K562 (cell line): ENCODE results near the gene AS3MT. TPM values are rescaled to one million over a fixed set of nuclear protein-coding genes. Genes with fewer than 3 reads are reported as not detected.
A peak's percentile ranks its signal among the peaks of the same experiment; 100 is the strongest.

Experiments
- BDP1 ChIP-seq: IDR thresholded peaks from 3 replicates; pipeline ENCODE4 v1.6.1; 2011; ENCODE audit not compliant: insufficient read length, insufficient read depth
- CBX3 ChIP-seq, 2 experiments: IDR thresholded peaks; 1 replicate in 1 of 2; 2 replicates in 1 of 2; pipeline ENCODE4 v1.6.1; 2012; ENCODE audit warnings: inconsistent platforms in 2 of 2, low read length in 2 of 2, borderline replicate concordance in 1 of 2, control low read depth in 1 of 2
- CHD1 ChIP-seq: fragments of 200-600 bp; sonication (generic); IDR thresholded peaks from one replicate; pipeline ENCODE4 v1.6.1; 2012; ENCODE audit warnings: mild to moderate bottlenecking, moderate library complexity, low read length, inconsistent platforms
- EGR1 ChIP-seq: fragments of 450-650 bp; conservative IDR thresholded peaks from 2 replicates; pipeline ENCODE4 v1.6.1; 2017; ENCODE audit warnings: mild to moderate bottlenecking
- EHMT2 ChIP-seq: fragments of 450-650 bp; IDR thresholded peaks from 2 replicates; pipeline ENCODE4 v1.6.1; 2018; ENCODE audit warnings: antibody characterized with exemption
- ELF2 ChIP-seq: fragments of 250-450 bp; sonication (Bioruptor Pico); IDR thresholded peaks from 2 replicates; pipeline ENCODE4 v1.5.0; 2021; ENCODE audit warnings: mild to moderate bottlenecking
- GATA2 ChIP-seq: sonication (generic); formaldehyde crosslinking; IDR thresholded peaks from 2 replicates; pipeline ENCODE4 v1.4.0; 2020; ENCODE audit warnings: mild to moderate bottlenecking, missing genetic modification reagents
- HNRNPH1 ChIP-seq: fragments of 200-400 bp; formaldehyde crosslinking; optimal IDR thresholded peaks from 2 replicates; pipeline ENCODE3; 2017; ENCODE audit warnings: low read depth, mild to moderate bottlenecking, low read length, moderate library complexity
- SIN3B ChIP-seq: fragments of 450-650 bp; IDR thresholded peaks from 2 replicates; pipeline ENCODE4 v1.6.1; 2017; ENCODE audit warnings: low read depth, mild to moderate bottlenecking, moderate library complexity
- SMAD4 ChIP-seq: fragments of 250-450 bp; sonication (Bioruptor Pico); conservative IDR thresholded peaks from 2 replicates; pipeline ENCODE4 v1.8.0; 2021; ENCODE audit warnings: inconsistent platforms, mild to moderate bottlenecking, moderate library complexity
- U2AF2 ChIP-seq: fragments of 200-400 bp; formaldehyde crosslinking; optimal IDR thresholded peaks from 2 replicates; pipeline ENCODE3; 2017; ENCODE audit warnings: low read depth, mild to moderate bottlenecking, low read length
- ZFP36 ChIP-seq: fragments of 150-350 bp; IDR thresholded peaks from 2 replicates; pipeline ENCODE4 v1.6.1; 2018; ENCODE audit warnings: low read length, low read depth; ENCODE audit not compliant: partially characterized antibody
- ZNF384 ChIP-seq: IDR thresholded peaks from 2 replicates; pipeline ENCODE4 v1.6.1; 2012; ENCODE audit warnings: low read depth, low read length, improper control_type of control experiment
- polyA plus RNA-seq, 8 experiments: library from polyadenylated mRNA; depleted of rRNA in 4 of 8; stranded (reverse) in 5 of 8; unstranded in 3 of 8; fragments of >200 nt; fragmentation: Nextera tagmentation in 2 of 8; fragmentation: Illumina TruSeq in 1 of 8; extraction: Ambion mirVana in 2 of 8; extraction: Trizol in 1 of 8; gene quantifications; 2 replicates each; pipeline versions ENCODE4 v1.2.1 to v1.2.3, GENCODE V29; 2011 to 2014; ENCODE audit warnings: inconsistent platforms in 1 of 8, missing spikeins in 1 of 8
- total RNA-seq, 7 experiments: library from RNA; depleted of rRNA in 6 of 7; stranded (reverse); fragments of >200 nt in 6 of 7; fragmentation: Illumina TruSeq in 2 of 7; extraction: Trizol in 2 of 7; gene quantifications; 2 replicates each; pipeline versions ENCODE4 v1.2.1 to v1.2.3, GENCODE V29; 2011 to 2021; ENCODE audit warnings: low replicate concordance in 1 of 7
- TF ChIP-seq, protein P1 (sequence below): fragments of 250-450 bp; sonication (Bioruptor Pico); IDR thresholded peaks from 2 replicates; pipeline ENCODE4 v1.5.0; 2021
- TF ChIP-seq, protein P2 (sequence below): fragments of 250-450 bp; sonication (Bioruptor Pico); IDR thresholded peaks from 2 replicates; pipeline ENCODE4 v1.8.0; 2022; ENCODE audit warnings: inconsistent platforms
- TF ChIP-seq, protein P3 (sequence below): sonication (generic); formaldehyde crosslinking; IDR thresholded peaks from 2 replicates; pipeline ENCODE4 v1.8.1; 2023; ENCODE audit warnings: mild to moderate bottlenecking, missing genetic modification reagents
- TF ChIP-seq, protein P4 (sequence below): sonication (generic); formaldehyde crosslinking; IDR thresholded peaks from 2 replicates; pipeline ENCODE4 v1.8.0; 2022; ENCODE audit warnings: missing genetic modification reagents, mild to moderate bottlenecking, borderline replicate concordance
- TF ChIP-seq, protein P5 (sequence below): fragments of 450-650 bp; IDR thresholded peaks from 2 replicates; pipeline ENCODE4 v1.6.1; 2017; ENCODE audit warnings: antibody characterized with exemption

AS3MT gene
- total and polyA plus RNA-seq, 9 of the 15 experiments (the other 6 are each of a cell fraction or from before 2014, with no cell fraction given), result 0.04 to 0.33 (median 0.19) TPM; not detected in 2

DNA sequence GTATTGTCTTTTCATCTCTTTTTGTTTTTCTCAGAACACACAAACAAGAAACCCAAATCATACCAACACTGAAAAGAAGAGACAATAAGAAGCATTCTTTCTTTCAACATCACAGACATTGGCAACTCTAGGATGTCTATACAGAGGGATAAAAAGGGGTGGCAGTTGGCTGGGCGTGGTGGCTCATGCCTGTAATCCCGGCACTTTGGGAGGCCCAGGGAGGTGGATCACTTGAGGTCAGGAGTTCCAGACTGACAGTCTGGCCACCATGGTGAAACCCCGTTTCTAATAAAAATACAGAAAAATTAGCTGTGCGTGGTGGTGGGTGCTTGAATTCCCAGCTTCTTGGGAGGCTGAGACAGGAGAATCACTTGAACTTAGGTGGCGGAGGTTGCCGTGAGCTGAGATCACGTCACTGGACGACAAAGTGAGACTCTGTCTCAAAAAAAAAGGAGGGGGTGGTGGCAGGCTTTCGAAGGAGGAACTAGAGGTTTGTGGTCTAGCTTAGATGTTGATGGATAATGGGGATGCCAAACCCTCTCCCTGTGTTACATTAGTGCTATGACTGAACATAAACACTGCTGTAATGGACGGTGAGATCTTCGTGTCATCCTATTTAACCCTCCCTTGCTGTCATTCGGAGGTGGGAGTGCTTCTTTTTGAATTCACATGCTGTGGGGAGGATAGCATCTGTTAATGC, 58.2 kb downstream of the AS3MT start (continued):
- TF ChIP-seq, protein P1, sequence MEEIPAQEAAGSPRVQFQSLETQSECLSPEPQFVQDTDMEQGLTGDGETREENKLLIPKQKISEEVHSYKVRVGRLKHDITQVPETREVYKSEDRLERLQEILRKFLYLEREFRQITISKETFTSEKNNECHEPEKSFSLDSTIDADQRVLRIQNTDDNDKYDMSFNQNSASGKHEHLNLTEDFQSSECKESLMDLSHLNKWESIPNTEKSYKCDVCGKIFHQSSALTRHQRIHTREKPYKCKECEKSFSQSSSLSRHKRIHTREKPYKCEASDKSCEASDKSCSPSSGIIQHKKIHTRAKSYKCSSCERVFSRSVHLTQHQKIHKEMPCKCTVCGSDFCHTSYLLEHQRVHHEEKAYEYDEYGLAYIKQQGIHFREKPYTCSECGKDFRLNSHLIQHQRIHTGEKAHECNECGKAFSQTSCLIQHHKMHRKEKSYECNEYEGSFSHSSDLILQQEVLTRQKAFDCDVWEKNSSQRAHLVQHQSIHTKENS (CRISPR knock-in tag), result no peak
- TF ChIP-seq BDP1 (no peak), EHMT2 (no peak), ZFP36 (no peak), CBX3 (IDR thresholded peaks at IDR 0.05; ENCODE audit: borderline replicate concordance in 1 of 2, low read length in 2 of 2) (no peak), EGR1 (0 out of 2 replicates have a peak, but pooled peaks have one; percentile 31), ZNF384 (peak; percentile 56; the same call in 1 of the 2 replicates), HNRNPH1 (no peak), ELF2 (no peak), SMAD4 (peak; percentile 38; the same call in 1 of the 2 replicates), U2AF2 (no peak), GATA2 (CRISPR knock-in tag) (0 out of 2 replicates have a peak, but pooled peaks have one; percentile 21), SIN3B (no peak), CHD1 (no peak)
- TF ChIP-seq, protein P2, sequence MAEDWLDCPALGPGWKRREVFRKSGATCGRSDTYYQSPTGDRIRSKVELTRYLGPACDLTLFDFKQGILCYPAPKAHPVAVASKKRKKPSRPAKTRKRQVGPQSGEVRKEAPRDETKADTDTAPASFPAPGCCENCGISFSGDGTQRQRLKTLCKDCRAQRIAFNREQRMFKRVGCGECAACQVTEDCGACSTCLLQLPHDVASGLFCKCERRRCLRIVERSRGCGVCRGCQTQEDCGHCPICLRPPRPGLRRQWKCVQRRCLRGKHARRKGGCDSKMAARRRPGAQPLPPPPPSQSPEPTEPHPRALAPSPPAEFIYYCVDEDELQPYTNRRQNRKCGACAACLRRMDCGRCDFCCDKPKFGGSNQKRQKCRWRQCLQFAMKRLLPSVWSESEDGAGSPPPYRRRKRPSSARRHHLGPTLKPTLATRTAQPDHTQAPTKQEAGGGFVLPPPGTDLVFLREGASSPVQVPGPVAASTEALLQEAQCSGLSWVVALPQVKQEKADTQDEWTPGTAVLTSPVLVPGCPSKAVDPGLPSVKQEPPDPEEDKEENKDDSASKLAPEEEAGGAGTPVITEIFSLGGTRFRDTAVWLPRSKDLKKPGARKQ, result no peak
- TF ChIP-seq, protein P3, sequence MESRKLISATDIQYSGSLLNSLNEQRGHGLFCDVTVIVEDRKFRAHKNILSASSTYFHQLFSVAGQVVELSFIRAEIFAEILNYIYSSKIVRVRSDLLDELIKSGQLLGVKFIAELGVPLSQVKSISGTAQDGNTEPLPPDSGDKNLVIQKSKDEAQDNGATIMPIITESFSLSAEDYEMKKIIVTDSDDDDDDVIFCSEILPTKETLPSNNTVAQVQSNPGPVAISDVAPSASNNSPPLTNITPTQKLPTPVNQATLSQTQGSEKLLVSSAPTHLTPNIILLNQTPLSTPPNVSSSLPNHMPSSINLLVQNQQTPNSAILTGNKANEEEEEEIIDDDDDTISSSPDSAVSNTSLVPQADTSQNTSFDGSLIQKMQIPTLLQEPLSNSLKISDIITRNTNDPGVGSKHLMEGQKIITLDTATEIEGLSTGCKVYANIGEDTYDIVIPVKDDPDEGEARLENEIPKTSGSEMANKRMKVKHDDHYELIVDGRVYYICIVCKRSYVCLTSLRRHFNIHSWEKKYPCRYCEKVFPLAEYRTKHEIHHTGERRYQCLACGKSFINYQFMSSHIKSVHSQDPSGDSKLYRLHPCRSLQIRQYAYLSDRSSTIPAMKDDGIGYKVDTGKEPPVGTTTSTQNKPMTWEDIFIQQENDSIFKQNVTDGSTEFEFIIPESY (CRISPR knock-in tag), result no peak
- TF ChIP-seq, protein P4, sequence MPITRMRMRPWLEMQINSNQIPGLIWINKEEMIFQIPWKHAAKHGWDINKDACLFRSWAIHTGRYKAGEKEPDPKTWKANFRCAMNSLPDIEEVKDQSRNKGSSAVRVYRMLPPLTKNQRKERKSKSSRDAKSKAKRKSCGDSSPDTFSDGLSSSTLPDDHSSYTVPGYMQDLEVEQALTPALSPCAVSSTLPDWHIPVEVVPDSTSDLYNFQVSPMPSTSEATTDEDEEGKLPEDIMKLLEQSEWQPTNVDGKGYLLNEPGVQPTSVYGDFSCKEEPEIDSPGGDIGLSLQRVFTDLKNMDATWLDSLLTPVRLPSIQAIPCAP, result no peak
- TF ChIP-seq, protein P5, sequence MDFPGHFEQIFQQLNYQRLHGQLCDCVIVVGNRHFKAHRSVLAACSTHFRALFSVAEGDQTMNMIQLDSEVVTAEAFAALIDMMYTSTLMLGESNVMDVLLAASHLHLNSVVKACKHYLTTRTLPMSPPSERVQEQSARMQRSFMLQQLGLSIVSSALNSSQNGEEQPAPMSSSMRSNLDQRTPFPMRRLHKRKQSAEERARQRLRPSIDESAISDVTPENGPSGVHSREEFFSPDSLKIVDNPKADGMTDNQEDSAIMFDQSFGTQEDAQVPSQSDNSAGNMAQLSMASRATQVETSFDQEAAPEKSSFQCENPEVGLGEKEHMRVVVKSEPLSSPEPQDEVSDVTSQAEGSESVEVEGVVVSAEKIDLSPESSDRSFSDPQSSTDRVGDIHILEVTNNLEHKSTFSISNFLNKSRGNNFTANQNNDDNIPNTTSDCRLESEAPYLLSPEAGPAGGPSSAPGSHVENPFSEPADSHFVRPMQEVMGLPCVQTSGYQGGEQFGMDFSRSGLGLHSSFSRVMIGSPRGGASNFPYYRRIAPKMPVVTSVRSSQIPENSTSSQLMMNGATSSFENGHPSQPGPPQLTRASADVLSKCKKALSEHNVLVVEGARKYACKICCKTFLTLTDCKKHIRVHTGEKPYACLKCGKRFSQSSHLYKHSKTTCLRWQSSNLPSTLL, result no peak
